Gastrocnemius medialis (tissue), 4 donors: ENCODE results near the gene NRDC. TPM values are rescaled to one million over a fixed set of nuclear protein-coding genes. Genes with fewer than 3 reads are reported as not detected.

Experiments used
- ATAC-seq, 2 donors: fragments of 150-250 bp; one replicate each; pipeline ENCODE4 v1.9.1; 2016
- DNase-seq, 2 donors: peaks; one replicate each; pipeline ENCODE4 v3.0.0-alpha.2; 2019
- H3K27ac ChIP-seq, 4 donors: fragments of 200-600 bp; sonication (generic); 1 replicate in 1 of 4; 2 replicates in 3 of 4; pipeline ENCODE4 v1.5.1; 2016 to 2018; ENCODE audit warnings: mild to moderate bottlenecking in 2 of 4, moderate library complexity in 1 of 4
- H3K27me3 ChIP-seq, 3 donors: fragments of 200-600 bp; sonication (generic) in 2 of 3; 1 replicate in 1 of 3; 2 replicates in 2 of 3; pipeline versions ENCODE4 v1.5.1 to v1.6.0; 2016 to 2019; ENCODE audit warnings: mild to moderate bottlenecking in 1 of 3, moderate library complexity in 1 of 3
- H3K36me3 ChIP-seq, 2 donors: fragments of 200-600 bp; sonication (generic) in 1 of 2; one replicate each; pipeline ENCODE4 v1.5.1; 2017 to 2018
- H3K4me1 ChIP-seq, 2 donors: fragments of 200-600 bp; sonication (generic) in 1 of 2; one replicate each; pipeline ENCODE4 v1.5.1; 2016 to 2017; ENCODE audit warnings: mild to moderate bottlenecking in 2 of 2
- H3K4me3 ChIP-seq, 4 donors: fragments of 200-600 bp; sonication (generic) in 3 of 4; 1 replicate in 1 of 4; 2 replicates in 3 of 4; pipeline ENCODE4 v1.5.1; 2016 to 2019; ENCODE audit warnings: mild to moderate bottlenecking in 2 of 4
- H3K9me3 ChIP-seq, 3 donors: fragments of 200-600 bp; sonication (generic) in 2 of 3; 1 replicate in 1 of 3; 2 replicates in 2 of 3; pipeline ENCODE4 v1.5.1; 2016 to 2019
- POLR2A ChIP-seq, 2 donors: fragments of 450-650 bp; IDR thresholded peaks; one replicate each; pipeline ENCODE4 v1.6.1; 2017; ENCODE audit warnings: antibody characterized with exemption in 2 of 2, mild to moderate bottlenecking in 2 of 2, moderate library complexity in 2 of 2
- in situ Hi-C, 4 donors: fragments of 200-750 bp; cut with MboI; loops; one replicate each; pipeline versions ENCODE4 v1.15.0 to v1.8.0; 2017; ENCODE audit warnings: low sequenced_read_pairs in 4 of 4
- intact Hi-C: fragments of 100-400 bp; cut with DNase I; formaldehyde crosslinking; loops from one replicate; pipeline ENCODE4 v1.15.1; 2023; ENCODE audit warnings: low total_unique reads
- total RNA-seq, 4 donors: library from RNA; depleted of rRNA; stranded (reverse); fragments of >200 nt; gene quantifications; one replicate each; pipeline versions ENCODE4 v1.1.0 to v1.2.3, GENCODE V29; 2016
- TF ChIP-seq, protein P1 (sequence below), 5 experiments: fragments of 450-650 bp in 3 of 5; fragments of 200-600 bp in 2 of 5; sonication (generic) in 2 of 5; IDR thresholded peaks in 4 of 5; conservative IDR thresholded peaks in 1 of 5; 1 replicate in 4 of 5; 2 replicates in 1 of 5; pipeline ENCODE4 v1.5.1; 2016 to 2019; ENCODE audit warnings: antibody characterized with exemption in 5 of 5, mild to moderate bottlenecking in 3 of 5, moderate library complexity in 3 of 5

The NRDC gene
- total RNA-seq, 4 donors from 2014 or later = 180 to 270 (median 239) TPM

DNA sequence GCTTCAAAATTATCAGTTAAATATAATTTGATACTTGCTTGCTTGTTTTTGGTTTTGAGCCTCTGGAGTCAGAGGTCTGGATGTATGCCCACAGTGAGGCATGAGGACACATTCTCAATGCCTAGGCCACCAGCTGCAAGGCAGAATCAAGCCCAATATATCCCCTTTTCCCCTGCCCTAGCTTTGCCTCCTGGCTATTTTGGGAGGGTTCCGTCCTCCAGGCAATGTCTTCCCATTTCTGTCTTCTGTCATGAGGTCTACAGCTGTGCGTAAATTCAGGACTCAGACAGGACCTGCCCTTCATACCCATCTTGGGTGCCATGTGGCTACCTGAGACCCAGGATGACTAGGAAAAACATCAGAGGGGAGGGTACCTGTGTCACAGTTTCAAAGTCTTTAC, 19.2 kb downstream of the NRDC start:
- in situ Hi-C loops (no loop called here), intact Hi-C loops (no loop called here)
- H3K9me3 ChIP-seq = no peaks in the 10 kb centered on the region
- ATAC-seq = peak in 1 of 2 donors; percentile 50
- H3K36me3 ChIP-seq = no peaks in the 10 kb centered on the region
- no peak for TF ChIP-seq POLR2A (IDR thresholded peaks at IDR 0.05)
- TF ChIP-seq, protein P1, sequence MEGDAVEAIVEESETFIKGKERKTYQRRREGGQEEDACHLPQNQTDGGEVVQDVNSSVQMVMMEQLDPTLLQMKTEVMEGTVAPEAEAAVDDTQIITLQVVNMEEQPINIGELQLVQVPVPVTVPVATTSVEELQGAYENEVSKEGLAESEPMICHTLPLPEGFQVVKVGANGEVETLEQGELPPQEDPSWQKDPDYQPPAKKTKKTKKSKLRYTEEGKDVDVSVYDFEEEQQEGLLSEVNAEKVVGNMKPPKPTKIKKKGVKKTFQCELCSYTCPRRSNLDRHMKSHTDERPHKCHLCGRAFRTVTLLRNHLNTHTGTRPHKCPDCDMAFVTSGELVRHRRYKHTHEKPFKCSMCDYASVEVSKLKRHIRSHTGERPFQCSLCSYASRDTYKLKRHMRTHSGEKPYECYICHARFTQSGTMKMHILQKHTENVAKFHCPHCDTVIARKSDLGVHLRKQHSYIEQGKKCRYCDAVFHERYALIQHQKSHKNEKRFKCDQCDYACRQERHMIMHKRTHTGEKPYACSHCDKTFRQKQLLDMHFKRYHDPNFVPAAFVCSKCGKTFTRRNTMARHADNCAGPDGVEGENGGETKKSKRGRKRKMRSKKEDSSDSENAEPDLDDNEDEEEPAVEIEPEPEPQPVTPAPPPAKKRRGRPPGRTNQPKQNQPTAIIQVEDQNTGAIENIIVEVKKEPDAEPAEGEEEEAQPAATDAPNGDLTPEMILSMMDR (IDR thresholded peaks at IDR 0.05 in 4 of 5, conservative IDR thresholded peaks at IDR 0.05 in 1 of 5) = no peak
- peaks cover 20 to 27% of the 10 kb centered on the region in 2 donors for H3K4me1 ChIP-seq
- DNase-seq = no peak
- H3K27me3 ChIP-seq = no peaks in the 10 kb centered on the region
- H3K4me3 ChIP-seq = no peak overlapping the region
- peak overlapping the region in 3 of 4 donors; percentile 33 to 49 (median 36) for H3K27ac ChIP-seq

DNA sequence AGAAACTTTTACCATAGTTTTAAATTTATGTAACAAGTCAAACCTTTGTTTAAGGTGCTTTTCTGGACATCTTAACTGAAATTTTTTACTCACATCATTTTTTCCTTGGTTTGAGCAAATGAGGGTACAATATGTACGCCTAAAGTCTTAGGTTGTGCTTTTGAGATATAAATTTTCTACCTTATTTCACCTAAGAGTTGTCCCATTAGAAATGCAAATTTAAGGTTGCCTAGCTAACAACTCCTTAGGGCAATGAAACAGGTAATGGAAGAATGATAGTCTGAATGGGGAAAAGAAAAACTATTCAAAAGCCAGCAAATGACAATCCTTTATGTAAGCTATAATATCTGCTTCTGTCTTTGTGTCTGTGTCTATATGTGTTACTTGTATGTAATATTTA, 19.6 kb downstream of the NRDC start:
- in situ Hi-C loops (no loop called here), intact Hi-C loops (no loop called here)
- no peak for ATAC-seq
- Histone ChIP-seq H3K27ac (peak overlapping the region in 3 of 4 donors; percentile 33 to 49 (median 36)), H3K4me1 (peaks cover 20 to 27% of the 10 kb centered on the region in 2 donors), H3K36me3 (no peaks in the 10 kb centered on the region), H3K9me3 (no peaks in the 10 kb centered on the region), H3K27me3 (no peaks in the 10 kb centered on the region), H3K4me3 (no peak overlapping the region)
- DNase-seq = no peak
- TF ChIP-seq POLR2A (IDR thresholded peaks at IDR 0.05) = no peak
- TF ChIP-seq, protein P1 (IDR thresholded peaks at IDR 0.05 in 4 of 5, conservative IDR thresholded peaks at IDR 0.05 in 1 of 5) = no peak

DNA sequence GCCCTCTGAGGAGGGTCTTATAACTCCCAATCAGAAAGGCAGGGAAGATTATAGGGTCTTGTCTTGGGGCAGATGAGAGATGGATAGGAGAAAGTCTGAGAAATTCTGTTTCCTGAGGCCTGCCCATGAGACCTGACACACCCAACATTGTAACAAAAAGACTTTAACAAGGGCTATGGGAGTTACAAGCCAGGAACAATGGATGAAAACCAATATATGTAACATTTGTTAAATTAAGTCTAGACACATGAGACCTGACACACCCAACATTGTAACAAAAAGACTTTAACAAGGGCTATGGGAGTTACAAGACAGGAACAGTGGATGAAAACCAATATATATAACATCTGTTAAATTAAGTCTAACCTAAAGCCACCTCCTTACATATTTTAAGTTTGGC, 21.8 kb downstream of the NRDC start:
- no peak for ATAC-seq
- Histone ChIP-seq H3K4me1 (peaks cover 23 to 25% of the 10 kb centered on the region in 2 donors), H3K36me3 (no peaks in the 10 kb centered on the region), H3K4me3 (no peak overlapping the region), H3K27ac (no peak overlapping the region), H3K9me3 (no peaks in the 10 kb centered on the region), H3K27me3 (no peaks in the 10 kb centered on the region)
- TF ChIP-seq, protein P1 (IDR thresholded peaks at IDR 0.05 in 4 of 5, conservative IDR thresholded peaks at IDR 0.05 in 1 of 5) = no peak
- TF ChIP-seq POLR2A (IDR thresholded peaks at IDR 0.05) = no peak
- intact Hi-C loops (no loop called here), in situ Hi-C loops (no loop called here)
- DNase-seq = no peak

DNA sequence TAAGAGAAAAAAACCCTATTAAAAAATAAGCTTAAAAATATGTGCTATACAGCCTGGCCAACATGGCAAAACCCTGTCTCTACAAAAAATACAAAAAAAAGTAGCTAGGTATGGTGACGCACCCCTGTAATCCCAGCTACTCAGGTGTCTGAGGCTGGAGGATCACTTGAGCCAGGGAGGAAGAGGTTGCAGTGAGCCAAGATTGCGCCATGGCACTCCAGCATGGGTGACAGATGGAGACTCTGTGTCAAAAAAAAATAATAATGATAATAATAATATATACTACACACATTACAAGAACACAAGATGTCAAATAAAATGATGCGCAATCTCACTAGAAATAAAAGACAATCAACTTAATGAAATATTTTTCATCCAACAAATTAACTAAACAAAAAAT, 22.9 kb downstream of the NRDC start:
- TF ChIP-seq, protein P1 (IDR thresholded peaks at IDR 0.05 in 4 of 5, conservative IDR thresholded peaks at IDR 0.05 in 1 of 5) = no peak
- H3K9me3 ChIP-seq = no peaks in the 10 kb centered on the region
- H3K4me1 ChIP-seq = peaks cover 23 to 34% of the 10 kb centered on the region in 2 donors
- no peaks in the 10 kb centered on the region for H3K27me3 ChIP-seq
- no peak overlapping the region for H3K4me3 ChIP-seq
- DNase-seq = no peak
- intact Hi-C loops = no loop called here
- ATAC-seq = no peak
- no peaks in the 10 kb centered on the region for H3K36me3 ChIP-seq
- H3K27ac ChIP-seq = no peak overlapping the region
- in situ Hi-C loops = no loop called here

DNA sequence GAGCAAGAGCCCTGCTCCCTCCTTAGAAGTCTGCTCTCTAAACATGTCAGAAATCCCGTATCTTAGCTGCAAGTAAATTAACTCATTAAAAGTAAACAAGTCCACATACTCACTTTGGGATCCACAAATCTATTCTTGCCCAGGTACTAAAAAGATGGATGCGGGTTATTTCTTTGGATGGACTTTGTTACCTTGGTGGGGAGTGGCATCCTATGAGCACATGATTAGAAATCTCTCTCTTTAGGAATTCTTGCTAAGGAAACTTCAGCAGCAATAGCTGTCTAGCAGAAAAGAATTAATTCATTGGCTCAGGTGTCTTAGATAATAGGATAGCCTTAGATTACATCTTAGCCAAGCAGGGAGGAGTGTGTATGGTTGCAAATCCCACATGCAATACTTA, 25.2 kb downstream of the NRDC start:
- Histone ChIP-seq H3K4me1 (peaks cover 16 to 23% of the 10 kb centered on the region in 2 donors), H3K27ac (no peak overlapping the region), H3K4me3 (no peak overlapping the region), H3K27me3 (no peaks in the 10 kb centered on the region), H3K9me3 (no peaks in the 10 kb centered on the region), H3K36me3 (no peaks in the 10 kb centered on the region)
- in situ Hi-C loops = no loop called here
- intact Hi-C loops = no loop called here
- TF ChIP-seq POLR2A (IDR thresholded peaks at IDR 0.05) = no peak
- TF ChIP-seq, protein P1 (IDR thresholded peaks at IDR 0.05 in 4 of 5, conservative IDR thresholded peaks at IDR 0.05 in 1 of 5) = no peak
- DNase-seq (no peak), ATAC-seq (no peak)
